GM10248 (cell line): ENCODE data around the gene NKAIN2.

Experiments
- CTCF ChIA-PET: fragments of 300-600 bp; sonication (Branson Sonifier 250); formaldehyde crosslinking; extraction: SDS; loops from one replicate; lab custom pipeline; 2021; ENCODE audit warnings: antibody characterized with exemption; lab: Yijun Ruan, JAX
- POLR2A ChIA-PET: fragments of 350-650 bp; sonication (Branson Sonifier 250); formaldehyde crosslinking; extraction: SDS; loops from one replicate; lab custom pipeline; 2020; ENCODE audit warnings: antibody characterized with exemption; lab: Yijun Ruan, JAX
- DNase-seq: peaks from one replicate; pipeline ENCODE4 v3.0.0; 2012; ENCODE audit errors: extremely low spot score
- TF ChIP-seq, protein P1 (sequence below): IDR thresholded peaks from 2 replicates; pipeline ENCODE4 v1.5.1; 2012; ENCODE audit warnings: mild to moderate bottlenecking, low read depth; ENCODE audit errors: extremely low read depth, missing control alignments, control extremely low read depth

Gene NKAIN2

DNA sequence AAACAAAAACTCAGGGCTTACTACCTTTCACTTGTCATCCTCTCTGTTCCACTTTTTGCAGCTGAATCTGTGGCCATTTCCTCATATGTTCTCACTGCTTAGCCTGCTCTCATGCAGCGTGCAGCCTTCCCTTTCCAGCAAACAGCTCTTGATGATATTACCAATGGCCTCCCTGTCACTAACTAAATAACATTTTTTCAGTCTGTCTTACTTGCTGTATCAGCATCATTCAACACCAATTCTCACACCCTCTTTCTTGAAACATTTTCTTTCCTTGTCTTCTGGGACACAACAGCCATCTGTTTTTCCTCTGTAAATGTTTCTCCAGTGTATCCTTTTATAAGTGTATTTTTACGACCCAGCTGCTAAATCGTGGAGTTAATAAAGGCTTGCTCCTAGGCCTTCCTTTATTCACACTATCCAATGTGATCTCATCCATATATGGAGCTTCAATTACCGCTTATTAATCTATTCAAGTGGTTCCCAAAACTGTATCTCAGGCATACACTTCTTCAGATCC, 634.9 kb downstream of the NKAIN2 start:
- ChIA-PET POLR2A (no interaction called here), CTCF (interaction anchor here (1.9 kb wide), 1 partner anchor 68 kb away, joined by 5 read pairs; no protein-coding TSS in a partner anchor)
- TF ChIP-seq, protein P1, sequence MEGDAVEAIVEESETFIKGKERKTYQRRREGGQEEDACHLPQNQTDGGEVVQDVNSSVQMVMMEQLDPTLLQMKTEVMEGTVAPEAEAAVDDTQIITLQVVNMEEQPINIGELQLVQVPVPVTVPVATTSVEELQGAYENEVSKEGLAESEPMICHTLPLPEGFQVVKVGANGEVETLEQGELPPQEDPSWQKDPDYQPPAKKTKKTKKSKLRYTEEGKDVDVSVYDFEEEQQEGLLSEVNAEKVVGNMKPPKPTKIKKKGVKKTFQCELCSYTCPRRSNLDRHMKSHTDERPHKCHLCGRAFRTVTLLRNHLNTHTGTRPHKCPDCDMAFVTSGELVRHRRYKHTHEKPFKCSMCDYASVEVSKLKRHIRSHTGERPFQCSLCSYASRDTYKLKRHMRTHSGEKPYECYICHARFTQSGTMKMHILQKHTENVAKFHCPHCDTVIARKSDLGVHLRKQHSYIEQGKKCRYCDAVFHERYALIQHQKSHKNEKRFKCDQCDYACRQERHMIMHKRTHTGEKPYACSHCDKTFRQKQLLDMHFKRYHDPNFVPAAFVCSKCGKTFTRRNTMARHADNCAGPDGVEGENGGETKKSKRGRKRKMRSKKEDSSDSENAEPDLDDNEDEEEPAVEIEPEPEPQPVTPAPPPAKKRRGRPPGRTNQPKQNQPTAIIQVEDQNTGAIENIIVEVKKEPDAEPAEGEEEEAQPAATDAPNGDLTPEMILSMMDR: no peak
- no peak for DNase-seq

DNA sequence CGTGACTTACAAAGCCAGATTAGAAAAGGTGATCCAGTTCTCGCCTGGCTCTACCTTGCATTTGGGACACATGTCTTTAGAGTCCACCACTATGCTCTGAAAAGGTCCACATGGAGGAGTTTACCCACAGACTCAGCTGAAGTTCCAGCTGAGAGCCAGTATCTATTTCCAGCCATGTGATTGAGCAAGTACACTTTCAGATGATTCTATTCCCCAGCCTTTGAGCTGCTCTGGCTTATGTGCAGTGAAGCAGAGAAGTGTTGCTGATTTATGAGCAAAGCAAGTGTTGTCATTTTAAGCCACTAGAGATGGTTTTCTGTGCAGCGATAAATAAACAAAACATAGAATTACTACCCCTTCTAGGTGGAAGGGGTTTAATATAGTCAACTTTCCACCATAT, 637.8 kb downstream of the NKAIN2 start:
- TF ChIP-seq, protein P1: no peak
- ChIA-PET CTCF (no interaction called here), POLR2A (no interaction called here)
- DNase-seq: no peak

DNA sequence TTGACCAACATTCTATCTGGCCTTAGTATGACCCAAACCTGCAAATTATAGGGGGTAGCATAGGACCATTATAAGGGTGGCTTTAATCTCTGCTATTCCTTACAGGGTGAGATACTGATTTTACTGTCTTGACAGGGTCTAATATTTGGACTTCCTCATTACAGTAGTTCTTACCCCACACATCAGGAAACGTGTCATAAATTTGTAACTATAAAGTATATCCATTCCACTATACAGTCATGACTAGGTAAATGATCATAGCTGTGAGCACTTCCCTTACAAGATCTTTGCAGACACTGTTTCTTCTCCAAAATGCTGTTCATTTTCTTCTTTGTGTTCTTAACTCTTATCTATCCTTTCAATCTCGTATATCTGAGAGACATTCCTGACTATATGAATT, 639.9 kb downstream of the NKAIN2 start:
- TF ChIP-seq, protein P1: no peak
- ChIA-PET CTCF (no interaction called here), POLR2A (no interaction called here)
- no peak for DNase-seq

DNA sequence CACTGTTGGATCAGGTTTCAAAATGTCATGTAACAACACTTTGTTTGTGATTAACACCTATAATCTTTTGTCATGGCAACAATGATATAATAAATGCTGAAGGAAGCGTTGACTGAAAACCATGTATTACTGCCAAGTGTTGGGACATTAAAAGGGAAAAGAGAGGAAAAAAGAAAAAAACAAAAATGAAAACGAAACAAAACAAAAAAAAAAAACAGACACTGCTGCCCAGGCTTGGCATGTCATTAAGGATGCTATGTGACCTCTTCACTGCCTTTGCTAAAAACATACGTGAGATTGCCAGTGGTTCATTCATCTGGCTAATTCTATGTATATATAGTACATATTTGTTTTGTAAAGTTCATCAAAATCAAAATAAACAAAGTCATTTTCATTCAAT, 641.9 kb downstream of the NKAIN2 start:
- TF ChIP-seq, protein P1: no peak
- CTCF ChIA-PET: no interaction called here
- POLR2A ChIA-PET: no interaction called here
- DNase-seq: no peak

DNA sequence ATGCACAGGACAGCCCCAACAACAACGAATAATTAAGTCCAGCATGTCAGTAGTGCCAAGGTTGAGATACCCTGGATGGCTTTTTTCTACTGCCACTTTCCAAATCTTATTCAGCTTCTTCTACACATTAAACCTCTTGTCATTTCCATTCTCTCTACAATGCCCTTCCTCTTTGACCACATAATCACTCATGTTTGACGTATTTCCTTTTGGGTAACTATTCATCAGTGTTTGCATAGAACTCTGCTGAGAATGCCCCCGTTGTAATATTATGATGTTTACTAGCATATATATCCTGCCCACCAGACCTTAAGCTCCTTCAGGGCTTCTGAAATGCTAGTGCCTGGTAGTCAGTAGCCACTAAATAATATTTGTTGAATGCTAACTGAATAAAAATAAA, 643.3 kb downstream of the NKAIN2 start:
- CTCF ChIA-PET: no interaction called here
- DNase-seq: no peak
- POLR2A ChIA-PET: no interaction called here
- TF ChIP-seq, protein P1: no peak

DNA sequence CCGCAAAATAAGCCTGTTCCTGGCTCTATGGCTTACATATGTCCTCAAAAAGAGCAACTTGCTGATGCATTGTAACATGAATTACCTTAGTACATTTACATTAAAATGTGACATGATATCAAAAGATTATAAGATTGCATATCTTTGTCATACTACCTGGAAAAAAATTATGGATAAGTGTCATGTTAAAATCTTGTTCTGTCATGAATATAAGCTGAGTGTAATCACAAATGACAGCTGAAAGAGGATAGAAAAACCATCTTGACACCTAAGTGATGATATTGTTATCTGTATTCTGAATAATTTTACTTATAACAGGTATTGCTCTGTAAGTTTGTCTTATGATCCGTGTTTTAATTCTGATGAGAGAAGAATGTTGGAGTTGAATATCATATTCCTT, 655.6 kb downstream of the NKAIN2 start:
- POLR2A ChIA-PET: no interaction called here
- DNase-seq: no peak
- TF ChIP-seq, protein P1: no peak
- CTCF ChIA-PET: no interaction called here

DNA sequence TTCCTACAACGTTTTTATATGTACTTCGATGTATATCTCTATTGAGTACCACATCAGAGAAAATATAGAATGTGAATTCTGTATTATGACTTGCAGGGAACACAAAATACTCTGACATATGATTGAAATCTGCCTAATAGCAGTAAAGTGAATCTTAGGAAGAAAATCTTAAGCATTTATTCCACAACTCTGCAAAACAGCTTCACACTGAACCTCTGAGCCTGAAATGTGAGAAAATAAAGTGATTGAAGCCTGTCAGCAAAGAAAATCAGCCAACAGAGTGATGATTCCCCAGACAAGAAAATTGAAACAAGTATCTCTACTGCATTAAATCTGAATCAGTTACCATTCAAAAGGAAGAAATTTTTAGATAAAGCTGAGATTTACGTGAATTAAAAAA, 659.1 kb downstream of the NKAIN2 start:
- ChIA-PET POLR2A (no interaction called here), CTCF (no interaction called here)
- TF ChIP-seq, protein P1: no peak
- DNase-seq: no peak
